IPS-18c (cell line): ENCODE data around the gene FBXO21.
"Not testable (repeated sequence)": the region's sequence is repeated elsewhere in the genome, so short reads cannot be mapped to it uniquely, and the experiment has no call there.

Experiments used
- H3K4me3 ChIP-seq: 2 replicates; pipeline ENCODE4 v1.7.0; 2013; ENCODE audit warnings: low read depth, mild to moderate bottlenecking, low read length, moderate library complexity; ENCODE audit not compliant: insufficient read depth
- H3K9me3 ChIP-seq: one replicate; pipeline ENCODE4 v1.6.1; 2013; ENCODE audit warnings: mild to moderate bottlenecking, low read length, moderate library complexity; ENCODE audit not compliant: control insufficient read depth, insufficient read depth

FBXO21 gene

DNA sequence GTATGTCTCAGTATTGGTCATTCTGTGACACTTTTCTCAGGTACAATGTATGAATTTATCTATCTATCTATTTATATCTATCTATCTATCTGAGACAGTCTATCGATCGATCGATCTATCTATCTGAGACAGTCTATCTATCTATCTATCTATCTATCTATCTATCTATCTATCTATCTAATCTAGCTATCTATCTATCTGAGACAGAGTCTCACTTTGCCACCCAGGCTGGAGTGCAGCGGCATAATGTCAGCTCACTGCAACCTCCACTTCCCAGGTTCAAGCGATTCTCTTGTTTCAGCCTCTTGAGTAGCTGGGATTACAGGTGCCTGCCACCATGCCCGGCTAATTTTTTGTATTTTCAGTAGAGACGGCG is 8.8 kb downstream of the FBXO21 start:
- H3K9me3 ChIP-seq, result not testable (repeated sequence)

GRCh38 chr12:117180758-117181467 is 9.4 kb downstream of the FBXO21 start:
- H3K4me3 ChIP-seq, result no peak overlapping the region
- peaks cover 2% of the 10 kb centered on the region for H3K9me3 ChIP-seq

More for the DNA sequence above, 8.8 kb downstream of the FBXO21 start:
- H3K4me3 ChIP-seq, result not testable (repeated sequence)

GRCh38 chr12:117178745-117179144 is 11.5 kb downstream of the FBXO21 start:
- Histone ChIP-seq H3K9me3 (peaks cover 2% of the 10 kb centered on the region), H3K4me3 (no peak overlapping the region)

DNA sequence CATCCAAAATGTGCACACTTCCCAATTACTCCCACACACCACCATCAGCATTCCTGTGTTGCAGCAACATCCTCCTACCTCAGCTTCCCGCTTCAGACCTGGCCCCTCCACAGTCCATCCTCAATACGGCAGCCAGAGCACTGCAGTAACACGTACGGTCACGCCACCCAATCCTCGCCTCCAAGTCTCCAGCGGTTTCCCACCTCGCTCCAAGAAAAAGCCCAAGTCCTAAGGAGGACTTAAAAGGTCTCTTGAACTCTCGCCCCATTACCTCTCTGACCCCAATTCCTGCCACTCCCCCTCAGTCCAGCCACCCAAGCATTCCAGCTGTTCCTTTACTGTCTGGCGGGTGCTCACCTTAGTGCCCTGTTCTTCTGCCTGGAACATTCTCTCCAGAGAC is 12.0 kb downstream of the FBXO21 start:
- peaks cover 2% of the 10 kb centered on the region for H3K9me3 ChIP-seq

DNA sequence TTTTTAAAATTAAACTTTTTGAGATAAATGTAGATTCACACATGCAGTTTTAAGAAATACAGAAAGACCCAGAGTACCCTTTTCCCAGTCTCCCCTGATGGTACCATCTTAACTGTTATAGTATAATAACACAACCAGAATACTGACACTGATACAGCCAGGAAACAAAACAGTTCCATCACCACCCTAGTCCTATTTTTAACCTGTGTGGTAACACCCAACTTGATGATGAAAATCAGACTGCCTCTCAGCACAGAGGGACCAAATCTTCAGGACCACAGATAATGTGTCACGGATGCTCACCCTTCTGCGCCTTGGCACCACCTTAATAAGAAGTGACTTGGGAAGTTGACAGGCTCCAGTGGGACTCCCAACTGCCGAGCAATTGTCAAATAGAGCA is 18.1 kb downstream of the FBXO21 start:
- Histone ChIP-seq H3K9me3 (no peaks in the 10 kb centered on the region), H3K4me3 (no peak overlapping the region)

More for the DNA sequence above, 12.0 kb downstream of the FBXO21 start:
- no peak overlapping the region for H3K4me3 ChIP-seq

DNA sequence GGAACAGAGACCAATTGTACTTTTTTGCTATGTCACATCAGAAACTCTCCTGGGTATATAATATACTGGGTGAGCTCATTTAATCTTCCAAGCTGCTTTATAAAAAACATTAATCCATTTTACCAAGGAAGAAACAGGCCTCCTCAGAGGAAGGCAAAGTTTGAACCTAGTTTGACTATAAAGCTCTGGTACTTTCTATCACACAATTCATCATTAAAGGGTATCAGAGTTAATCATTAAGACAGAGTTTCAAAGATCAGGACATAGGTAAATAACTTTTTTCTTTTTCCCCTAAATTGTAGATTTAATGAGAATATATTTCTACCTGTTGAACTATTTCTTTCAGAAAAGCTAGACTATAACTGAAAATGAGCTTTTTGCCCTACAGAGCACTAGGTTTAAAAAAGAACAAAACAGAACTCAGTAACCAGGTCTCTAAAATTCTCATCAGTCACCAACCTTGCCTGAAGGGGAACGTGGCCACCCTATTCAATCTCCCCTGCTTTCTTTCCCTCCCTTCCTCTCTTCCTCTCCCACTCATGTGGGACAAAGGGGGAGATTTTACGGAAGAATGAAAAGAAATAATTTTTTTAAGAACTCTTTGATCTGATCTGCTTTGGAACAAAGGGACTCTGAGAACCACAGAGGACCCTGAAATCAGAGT is 18.6 kb downstream of the FBXO21 start:
- no peak overlapping the region for H3K4me3 ChIP-seq
- H3K9me3 ChIP-seq, result no peaks in the 10 kb centered on the region

DNA sequence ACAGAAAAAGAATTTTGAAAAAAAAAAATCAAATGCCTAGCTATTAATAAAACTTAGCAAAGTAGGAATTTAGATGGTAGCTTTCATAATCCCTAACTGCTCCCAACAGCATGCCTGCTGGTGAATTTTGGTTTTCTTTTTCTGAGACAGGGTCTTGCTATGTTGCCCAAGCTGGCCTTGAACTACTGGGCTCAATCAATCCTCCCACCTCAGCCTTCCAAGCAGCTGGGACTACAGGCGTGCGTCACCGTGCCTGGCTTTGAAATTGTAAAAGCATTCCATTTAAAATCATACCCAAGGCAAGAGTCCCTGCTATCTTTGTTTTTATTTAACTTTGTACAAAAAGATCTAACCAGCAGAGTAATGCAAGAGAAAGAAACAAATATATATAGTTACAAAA is 20.7 kb downstream of the FBXO21 start:
- no peaks in the 10 kb centered on the region for H3K9me3 ChIP-seq
- no peak overlapping the region for H3K4me3 ChIP-seq

DNA sequence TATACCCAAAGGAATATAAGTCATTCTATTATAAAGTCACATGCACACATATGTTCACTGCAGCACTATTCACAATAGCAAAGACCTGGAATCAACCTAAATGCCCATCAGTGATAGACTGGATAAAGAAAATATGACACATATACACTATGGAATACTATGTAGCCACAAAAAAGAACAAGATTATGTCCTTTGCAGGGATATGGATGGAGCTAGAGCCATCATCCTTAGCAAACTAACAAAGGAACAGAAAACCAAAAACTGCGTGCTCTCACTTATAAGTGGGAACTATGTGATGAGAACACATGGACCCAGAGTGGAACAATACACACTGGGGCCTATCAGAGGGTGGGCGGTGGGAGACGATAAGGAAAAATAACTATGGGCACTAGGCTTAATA is 21.3 kb downstream of the FBXO21 start:
- Histone ChIP-seq H3K9me3 (no peaks in the 10 kb centered on the region), H3K4me3 (no peak overlapping the region)

GRCh38 chr12:117167769-117168168 is 22.5 kb downstream of the FBXO21 start:
- Histone ChIP-seq H3K4me3 (no peak overlapping the region), H3K9me3 (no peaks in the 10 kb centered on the region)

DNA sequence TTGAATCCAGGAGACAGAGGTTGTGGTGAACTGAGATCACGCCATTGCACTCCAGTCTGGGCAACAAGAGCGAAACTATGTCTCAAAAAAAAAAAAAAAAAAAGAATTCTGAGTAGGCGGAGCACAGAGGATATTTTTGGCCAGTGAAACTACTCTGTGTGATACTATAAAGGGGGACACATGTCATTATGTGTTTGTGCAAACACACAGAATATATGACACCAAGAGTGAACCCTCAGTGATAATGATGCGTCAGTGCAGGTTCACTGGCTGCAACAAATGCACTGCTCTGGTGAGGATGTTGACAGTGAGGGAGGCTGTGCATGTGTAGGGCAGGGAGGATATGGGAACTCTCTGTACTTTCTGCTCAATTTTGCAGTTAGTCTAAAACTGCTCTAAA is 24.2 kb downstream of the FBXO21 start:
- no peak overlapping the region for H3K4me3 ChIP-seq
- peaks cover 2% of the 10 kb centered on the region for H3K9me3 ChIP-seq

GRCh38 chr12:117165342-117165741 is 24.9 kb downstream of the FBXO21 start:
- Histone ChIP-seq H3K4me3 (no peak overlapping the region), H3K9me3 (peaks cover 2% of the 10 kb centered on the region)

DNA sequence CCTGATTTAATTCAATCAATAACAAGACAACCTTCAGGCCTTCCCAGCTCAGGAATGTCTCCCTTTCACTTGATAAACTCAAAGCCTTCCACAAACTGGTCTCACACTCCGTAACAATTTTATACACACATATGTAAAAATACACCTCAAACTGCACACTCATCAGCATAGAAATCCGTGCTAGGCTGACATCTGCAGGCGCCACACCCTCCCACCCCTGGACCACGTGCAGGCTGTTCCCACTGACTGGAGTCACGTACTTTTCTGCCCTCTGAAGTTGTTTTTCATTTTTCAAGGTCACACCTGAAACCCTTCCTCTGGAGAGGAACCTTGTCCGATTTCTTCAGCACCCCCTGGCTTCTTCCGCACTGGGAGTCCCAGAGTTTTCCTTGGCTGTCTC is 27.6 kb downstream of the FBXO21 start:
- no peak overlapping the region for H3K4me3 ChIP-seq

GRCh38 chr12:117162167-117162539 is 28.1 kb downstream of the FBXO21 start:
- Histone ChIP-seq H3K9me3 (peaks cover 2% of the 10 kb centered on the region), H3K4me3 (no peak overlapping the region)

More for the DNA sequence above, 27.6 kb downstream of the FBXO21 start:
- peaks cover 2% of the 10 kb centered on the region for H3K9me3 ChIP-seq

GRCh38 chr12:117161460-117162166 is 28.7 kb downstream of the FBXO21 start:
- Histone ChIP-seq H3K9me3 (peaks cover 2% of the 10 kb centered on the region), H3K4me3 (no peak overlapping the region)

GRCh38 chr12:117159674-117160073 is 30.6 kb downstream of the FBXO21 start:
- Histone ChIP-seq H3K4me3 (no peak overlapping the region), H3K9me3 (peaks cover 2% of the 10 kb centered on the region)

GRCh38 chr12:117158911-117159553 is 31.2 kb downstream of the FBXO21 start:
- Histone ChIP-seq H3K4me3 (no peak overlapping the region), H3K9me3 (peaks cover 2% of the 10 kb centered on the region)

DNA sequence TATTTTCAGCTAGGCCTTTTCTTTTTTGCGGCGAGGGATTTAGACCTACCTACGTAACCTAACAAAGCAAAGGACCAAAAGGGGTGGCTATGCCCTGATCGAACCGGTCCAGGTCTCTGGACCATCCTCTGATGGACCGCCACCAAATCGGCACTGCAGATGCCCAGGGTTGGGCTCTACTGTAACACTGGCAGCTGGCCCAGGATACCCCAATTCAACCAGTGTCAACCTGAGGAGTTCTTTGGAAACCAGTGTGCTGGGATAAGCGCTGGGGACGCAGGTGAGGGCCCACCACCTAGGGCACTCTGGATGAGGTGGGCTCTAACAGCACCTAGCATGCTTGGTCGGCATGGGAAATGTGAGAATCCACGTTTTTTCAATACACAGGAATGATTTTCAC is 32.2 kb downstream of the FBXO21 start:
- Histone ChIP-seq H3K9me3 (peaks cover 2% of the 10 kb centered on the region), H3K4me3 (no peak overlapping the region)
